Stimulated activated CD8-positive, alpha-beta memory T cell treated with anti-CD3 and anti-CD28 coated beads, Interleukin-4, amount 100 ng/mL, for 4 hours (primary cell): ENCODE data around the gene RWDD4.

Experiments
- DNase-seq, 2 donors: peaks; one replicate each; pipeline ENCODE4 v3.0.0-alpha.2; 2020; ENCODE audit warnings: low read depth in 2 of 2, low spot score in 1 of 2

RWDD4 gene

GRCh38 chr4:183659029-183659871 lies at the start of gene RWDD4, which contains the start of gene TRAPPC11:
Gene RWDD4 (minus strand): TSS chr4:183659185. CDS start chr4:183658952, 233 bp downstream.
Gene TRAPPC11 (plus strand): TSS chr4:183659293. CDS start chr4:183663868, 4,575 bp downstream.
- DNase-seq = peak; percentile 83 to 91

- DNase-seq = no peak
Measured at GRCh38 chr4:183702492-183702891, 43.5 kb upstream of the RWDD4 start.

- DNase-seq = no peak
Measured at GRCh38 chr4:183700407-183700806, 41.4 kb upstream of the RWDD4 start.

- DNase-seq = no peak
Measured at GRCh38 chr4:183698909-183699308, 39.9 kb upstream of the RWDD4 start.

GRCh38 chr4:183691897-183692296 lies 32.9 kb upstream of the RWDD4 start:
- DNase-seq = no peak

GRCh38 chr4:183691006-183691405 lies 32.0 kb upstream of the RWDD4 start:
- no peak for DNase-seq

GRCh38 chr4:183688216-183688615 lies 29.2 kb upstream of the RWDD4 start:
- no peak for DNase-seq

- DNase-seq = no peak
Measured at GRCh38 chr4:183686461-183686860, 27.5 kb upstream of the RWDD4 start.

GRCh38 chr4:183681119-183681518 lies 22.1 kb upstream of the RWDD4 start:
- DNase-seq = no peak

GRCh38 chr4:183675625-183676024 lies 16.6 kb upstream of the RWDD4 start:
- no peak for DNase-seq

GRCh38 chr4:183674153-183674552 lies 15.2 kb upstream of the RWDD4 start:
- DNase-seq = no peak

- no peak for DNase-seq
Measured at GRCh38 chr4:183670960-183671555, 12.1 kb upstream of the RWDD4 start.

GRCh38 chr4:183670251-183670650 lies 11.3 kb upstream of the RWDD4 start:
- no peak for DNase-seq

GRCh38 chr4:183666088-183666487 lies 7.1 kb upstream of the RWDD4 start:
- no peak for DNase-seq

- DNase-seq = no peak
Measured at GRCh38 chr4:183659872-183660242, 872 bp upstream of the RWDD4 start.

GRCh38 chr4:183658362-183659028 lies 490 bp downstream of the RWDD4 start:
- DNase-seq = peak in 1 of 2 donors; percentile 0

- DNase-seq = no peak
Measured at GRCh38 chr4:183657564-183657963, 1.4 kb downstream of the RWDD4 start.

GRCh38 chr4:183645326-183645725 lies 13.7 kb downstream of the RWDD4 start:
- DNase-seq = no peak

- no peak for DNase-seq
Measured at GRCh38 chr4:183639291-183639690, 19.7 kb downstream of the RWDD4 start.

GRCh38 chr4:183638436-183638835 lies 20.5 kb downstream of the RWDD4 start:
- no peak for DNase-seq

- DNase-seq = no peak
Measured at GRCh38 chr4:183637461-183637860, 21.5 kb downstream of the RWDD4 start.

- DNase-seq = no peak
Measured at GRCh38 chr4:183636923-183637322, 22.1 kb downstream of the RWDD4 start.
